Measurements from ENCODE around the gene ZC3H12D. TPM values are rescaled to one million over a fixed set of nuclear protein-coding genes. Genes with fewer than 3 reads are reported as not detected.
"Not testable (repeated sequence)": the region's sequence is repeated elsewhere in the genome, so short reads cannot be mapped to it uniquely, and the experiment has no call there.

The ZC3H12D gene
- polyA plus RNA-seq, 4 donors = 2.0 to 4.0 (median 3.1) TPM

GRCh38 chr6:149501768-149502167 lies 17.0 kb upstream of the ZC3H12D start:
- no peak for FAIRE-seq

GRCh38 chr6:149501201-149501600 lies 16.4 kb upstream of the ZC3H12D start:
- no peak for FAIRE-seq
- 91 to 96% (median 93%) methylated on average over 1 of the region's 1 CpG for WGBS, 3 donors
- no peak overlapping the region for H3K4me3 ChIP-seq (ENCODE audit: low read depth in 1 of 3, low read length in 3 of 3)
- H3K27ac ChIP-seq (ENCODE audit: low read depth in 1 of 3, low read length in 2 of 3) = no peak overlapping the region
- H3K9me3 ChIP-seq (ENCODE audit: control insufficient read depth in 2 of 2, insufficient read depth in 1 of 2, low read depth in 1 of 2, low read length in 1 of 2) = no peaks in the 10 kb centered on the region
- DNase-seq = no peak
- peaks cover under 1 to 6% (median 6%) of the 10 kb centered on the region in 3 donors for H3K36me3 ChIP-seq (ENCODE audit: control insufficient read depth in 3 of 3, insufficient read depth in 2 of 3, low read depth in 1 of 3, low read length in 3 of 3)
- H3K4me1 ChIP-seq (ENCODE audit: control insufficient read depth in 3 of 3, insufficient read depth in 2 of 3, low read depth in 1 of 3, low read length in 2 of 3) = no peaks in the 10 kb centered on the region
- no peaks in the 10 kb centered on the region for H3K27me3 ChIP-seq (ENCODE audit: control insufficient read depth in 3 of 3, insufficient read depth in 3 of 3, low read length in 3 of 3)

More at GRCh38 chr6:149501768-149502167, 17.0 kb upstream of the ZC3H12D start:
- Histone ChIP-seq H3K36me3 (ENCODE audit: control insufficient read depth in 3 of 3, insufficient read depth in 2 of 3, low read depth in 1 of 3, low read length in 3 of 3) (peaks cover 3 to 9% (median 6%) of the 10 kb centered on the region in 3 donors), H3K4me1 (ENCODE audit: control insufficient read depth in 3 of 3, insufficient read depth in 2 of 3, low read depth in 1 of 3, low read length in 2 of 3) (no peaks in the 10 kb centered on the region), H3K9me3 (ENCODE audit: control insufficient read depth in 2 of 2, insufficient read depth in 1 of 2, low read depth in 1 of 2, low read length in 1 of 2) (no peaks in the 10 kb centered on the region), H3K27ac (ENCODE audit: low read depth in 1 of 3, low read length in 2 of 3) (no peak overlapping the region), H3K27me3 (ENCODE audit: control insufficient read depth in 3 of 3, insufficient read depth in 3 of 3, low read length in 3 of 3) (no peaks in the 10 kb centered on the region), H3K4me3 (ENCODE audit: low read depth in 1 of 3, low read length in 3 of 3) (no peak overlapping the region)
- DNase-seq = no peak
- WGBS, 3 donors = 94 to 95% (median 94%) methylated on average over 3 of the region's 3 CpGs

GRCh38 chr6:149500096-149500495 lies 15.3 kb upstream of the ZC3H12D start:
- FAIRE-seq (no peak), DNase-seq (no peak)
- Histone ChIP-seq H3K9me3 (ENCODE audit: control insufficient read depth in 2 of 2, insufficient read depth in 1 of 2, low read depth in 1 of 2, low read length in 1 of 2) (no peaks in the 10 kb centered on the region), H3K4me1 (ENCODE audit: control insufficient read depth in 3 of 3, insufficient read depth in 2 of 3, low read depth in 1 of 3, low read length in 2 of 3) (no peaks in the 10 kb centered on the region), H3K36me3 (ENCODE audit: control insufficient read depth in 3 of 3, insufficient read depth in 2 of 3, low read depth in 1 of 3, low read length in 3 of 3) (peaks cover 0 to 4% (median 2%) of the 10 kb centered on the region in 3 donors), H3K27ac (ENCODE audit: low read depth in 1 of 3, low read length in 2 of 3) (no peak overlapping the region), H3K27me3 (ENCODE audit: control insufficient read depth in 3 of 3, insufficient read depth in 3 of 3, low read length in 3 of 3) (no peaks in the 10 kb centered on the region), H3K4me3 (ENCODE audit: low read depth in 1 of 3, low read length in 3 of 3) (no peak overlapping the region)
- WGBS, 3 donors = 70 to 95% (median 91%) methylated on average over 1 of the region's 1 CpG

GRCh38 chr6:149499066-149499465 lies 14.3 kb upstream of the ZC3H12D start:
- H3K4me3 ChIP-seq (ENCODE audit: low read depth in 1 of 3, low read length in 3 of 3) = no peak overlapping the region
- H3K27ac ChIP-seq (ENCODE audit: low read depth in 1 of 3, low read length in 2 of 3) = no peak overlapping the region
- no peak for FAIRE-seq
- WGBS, 3 donors = 54 to 64% (median 58%) methylated on average over 3 of the region's 3 CpGs
- DNase-seq = peak in 1 of 2 donors; percentile 5
- peaks cover 0 to 2% (median under 1%) of the 10 kb centered on the region in 3 donors for H3K36me3 ChIP-seq (ENCODE audit: control insufficient read depth in 3 of 3, insufficient read depth in 2 of 3, low read depth in 1 of 3, low read length in 3 of 3)
- no peaks in the 10 kb centered on the region for H3K4me1 ChIP-seq (ENCODE audit: control insufficient read depth in 3 of 3, insufficient read depth in 2 of 3, low read depth in 1 of 3, low read length in 2 of 3)
- no peaks in the 10 kb centered on the region for H3K27me3 ChIP-seq (ENCODE audit: control insufficient read depth in 3 of 3, insufficient read depth in 3 of 3, low read length in 3 of 3)
- no peaks in the 10 kb centered on the region for H3K9me3 ChIP-seq (ENCODE audit: control insufficient read depth in 2 of 2, insufficient read depth in 1 of 2, low read depth in 1 of 2, low read length in 1 of 2)

DNA sequence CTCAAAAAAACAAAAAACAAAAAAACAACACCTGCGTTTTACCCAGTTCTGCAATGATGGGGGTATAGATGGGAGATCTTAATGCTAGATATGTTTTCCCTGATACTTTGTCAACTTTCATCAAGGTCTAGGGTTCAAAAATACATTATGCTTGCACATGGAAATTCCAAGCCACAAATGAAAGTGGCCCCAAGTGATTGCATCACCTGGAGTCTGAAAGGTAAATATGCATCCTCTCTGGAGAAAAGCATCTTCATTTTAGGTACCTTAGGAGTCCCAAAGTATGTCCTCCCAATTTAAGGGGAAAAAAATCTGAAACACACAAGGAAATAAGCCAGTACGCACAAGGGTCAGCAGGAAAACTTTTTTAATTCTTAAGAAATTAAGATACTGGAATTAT lies 12.6 kb upstream of the ZC3H12D start:
- no peak overlapping the region for H3K27ac ChIP-seq (ENCODE audit: low read depth in 1 of 3, low read length in 2 of 3)
- 91 to 99% (median 97%) methylated on average over 2 of the region's 2 CpGs for WGBS, 3 donors
- peaks cover 0 to 2% (median 0%) of the 10 kb centered on the region in 3 donors for H3K36me3 ChIP-seq (ENCODE audit: control insufficient read depth in 3 of 3, insufficient read depth in 2 of 3, low read depth in 1 of 3, low read length in 3 of 3)
- DNase-seq (no peak), FAIRE-seq (no peak)
- no peaks in the 10 kb centered on the region for H3K9me3 ChIP-seq (ENCODE audit: control insufficient read depth in 2 of 2, insufficient read depth in 1 of 2, low read depth in 1 of 2, low read length in 1 of 2)
- no peaks in the 10 kb centered on the region for H3K4me1 ChIP-seq (ENCODE audit: control insufficient read depth in 3 of 3, insufficient read depth in 2 of 3, low read depth in 1 of 3, low read length in 2 of 3)
- H3K27me3 ChIP-seq (ENCODE audit: control insufficient read depth in 3 of 3, insufficient read depth in 3 of 3, low read length in 3 of 3) = no peaks in the 10 kb centered on the region
- no peak overlapping the region for H3K4me3 ChIP-seq (ENCODE audit: low read depth in 1 of 3, low read length in 3 of 3)

- 72 to 79% (median 77%) methylated on average over 6 of the region's 6 CpGs for WGBS, 3 donors
- H3K4me3 ChIP-seq (ENCODE audit: low read depth in 1 of 3, low read length in 3 of 3); FAIRE-seq; H3K36me3 ChIP-seq (ENCODE audit: control insufficient read depth in 3 of 3, insufficient read depth in 2 of 3, low read depth in 1 of 3, low read length in 3 of 3); H3K4me1 ChIP-seq (ENCODE audit: control insufficient read depth in 3 of 3, insufficient read depth in 2 of 3, low read depth in 1 of 3, low read length in 2 of 3); DNase-seq; H3K27me3 ChIP-seq (ENCODE audit: control insufficient read depth in 3 of 3, insufficient read depth in 3 of 3, low read length in 3 of 3); H3K9me3 ChIP-seq (ENCODE audit: control insufficient read depth in 2 of 2, insufficient read depth in 1 of 2, low read depth in 1 of 2, low read length in 1 of 2); H3K27ac ChIP-seq (ENCODE audit: low read depth in 1 of 3, low read length in 2 of 3): not testable (repeated sequence)
Observed at GRCh38 chr6:149496597-149496996, 11.8 kb upstream of the ZC3H12D start.

GRCh38 chr6:149495349-149496016 lies 10.7 kb upstream of the ZC3H12D start:
- 68 to 86% (median 82%) methylated on average over 10 to 11 of the region's 11 CpGs for WGBS, 3 donors
- H3K36me3 ChIP-seq (ENCODE audit: control insufficient read depth in 3 of 3, insufficient read depth in 2 of 3, low read depth in 1 of 3, low read length in 3 of 3); FAIRE-seq; H3K9me3 ChIP-seq (ENCODE audit: control insufficient read depth in 2 of 2, insufficient read depth in 1 of 2, low read depth in 1 of 2, low read length in 1 of 2); H3K27me3 ChIP-seq (ENCODE audit: control insufficient read depth in 3 of 3, insufficient read depth in 3 of 3, low read length in 3 of 3); H3K4me3 ChIP-seq (ENCODE audit: low read depth in 1 of 3, low read length in 3 of 3); DNase-seq; H3K27ac ChIP-seq (ENCODE audit: low read depth in 1 of 3, low read length in 2 of 3); H3K4me1 ChIP-seq (ENCODE audit: control insufficient read depth in 3 of 3, insufficient read depth in 2 of 3, low read depth in 1 of 3, low read length in 2 of 3): not testable (repeated sequence)

DNA sequence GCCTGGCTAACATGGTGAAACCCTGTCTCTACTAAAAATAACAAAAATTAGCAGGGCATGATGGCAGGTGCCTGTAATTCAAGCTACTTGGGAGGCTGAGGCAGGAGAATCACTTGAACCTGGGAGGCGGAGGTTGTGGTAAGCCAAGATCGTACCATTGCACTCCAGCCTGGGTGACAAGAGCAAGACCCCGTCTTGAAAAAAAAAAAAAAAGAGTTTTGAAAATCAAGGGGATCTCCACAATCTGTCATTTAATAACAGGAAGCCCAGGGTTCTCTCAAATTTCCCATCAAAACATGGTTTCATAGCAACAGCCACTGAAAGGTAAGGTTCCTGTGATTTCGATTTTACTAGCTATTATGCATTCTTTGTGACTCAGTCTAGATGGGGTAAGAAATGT lies 10.0 kb upstream of the ZC3H12D start:
- DNase-seq; H3K9me3 ChIP-seq (ENCODE audit: control insufficient read depth in 2 of 2, insufficient read depth in 1 of 2, low read depth in 1 of 2, low read length in 1 of 2); H3K27ac ChIP-seq (ENCODE audit: low read depth in 1 of 3, low read length in 2 of 3); H3K4me3 ChIP-seq (ENCODE audit: low read depth in 1 of 3, low read length in 3 of 3); H3K4me1 ChIP-seq (ENCODE audit: control insufficient read depth in 3 of 3, insufficient read depth in 2 of 3, low read depth in 1 of 3, low read length in 2 of 3); FAIRE-seq; H3K27me3 ChIP-seq (ENCODE audit: control insufficient read depth in 3 of 3, insufficient read depth in 3 of 3, low read length in 3 of 3); H3K36me3 ChIP-seq (ENCODE audit: control insufficient read depth in 3 of 3, insufficient read depth in 2 of 3, low read depth in 1 of 3, low read length in 3 of 3): not testable (repeated sequence)
- WGBS, 3 donors = 73 to 91% (median 74%) methylated on average over 4 of the region's 4 CpGs
